GM18507 (cell line): Measurements from ENCODE around the gene BATF2.

Experiments
- DNase-seq: peaks from one replicate; pipeline ENCODE4 v3.0.0; 2011; ENCODE audit warnings: low read depth; ENCODE audit not compliant: insufficient read length; ENCODE audit errors: extremely low spot score
- FAIRE-seq: peaks from 2 replicates; lab custom pipeline; 2011; peaks lifted over from hg19 to GRCh38; lab: Jason Lieb, UNC

Gene BATF2

DNA sequence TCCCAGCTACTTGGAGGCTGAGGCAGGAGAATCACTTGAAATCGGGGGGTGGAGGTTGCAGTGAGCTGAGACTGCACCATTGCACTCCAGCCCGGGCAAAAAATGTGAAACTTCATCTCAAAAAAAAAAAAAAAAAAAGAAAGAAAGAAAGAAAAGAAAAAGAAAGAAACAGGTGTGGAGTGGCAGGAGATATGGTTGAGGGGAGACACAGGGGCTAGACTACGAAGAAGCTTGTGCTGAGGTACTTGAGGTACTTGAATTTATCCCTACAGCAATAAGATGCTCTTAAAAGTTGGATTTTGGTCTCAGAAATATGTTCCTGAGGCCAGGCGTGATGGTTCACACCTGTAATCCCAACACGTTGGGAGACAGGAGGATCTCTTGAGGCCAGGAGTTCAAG, 22.6 kb downstream of the BATF2 start:
- no peak for FAIRE-seq
- DNase-seq, result no peak

DNA sequence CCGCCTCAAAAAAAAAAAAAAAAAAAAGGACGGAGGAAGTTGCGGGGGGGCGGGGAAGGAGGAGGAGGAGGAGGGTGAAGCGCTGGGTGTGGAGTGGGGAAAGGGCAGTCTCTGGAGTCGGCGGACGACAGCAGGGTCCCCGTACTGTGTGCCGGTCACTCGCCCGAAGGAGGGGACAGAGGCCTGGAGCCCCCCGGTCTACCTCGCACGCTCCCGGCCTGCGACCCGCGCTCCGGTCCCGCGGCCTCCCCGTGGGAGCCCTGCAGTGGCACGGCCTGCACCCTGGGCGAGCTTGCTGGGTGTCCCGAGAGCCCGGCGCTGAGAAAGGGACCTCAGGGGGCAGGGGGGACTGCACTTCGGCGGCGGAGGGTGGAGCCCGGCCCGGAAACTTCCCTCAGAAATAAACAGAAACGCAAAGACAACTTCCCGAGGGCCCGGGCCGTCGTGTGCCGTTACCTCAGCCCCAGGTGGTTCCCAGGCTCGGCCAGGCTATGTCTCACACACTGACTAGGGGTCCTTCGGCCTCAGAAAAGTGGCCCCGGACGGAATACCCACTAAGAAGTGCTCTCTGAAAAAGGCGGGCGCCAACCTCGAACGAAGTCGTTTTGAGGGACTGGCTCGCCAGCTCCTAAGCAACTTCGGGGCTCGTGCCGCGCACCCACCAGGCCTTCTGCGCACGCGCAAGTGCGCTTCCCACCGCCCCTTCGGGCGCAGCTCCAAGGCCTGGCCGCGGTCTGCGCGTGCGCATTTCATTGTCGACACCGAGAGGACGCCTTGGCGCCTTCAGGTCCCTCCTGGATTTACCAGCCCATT, 25.1 kb downstream of the BATF2 start, which contains the start of gene MAJIN:
MAJIN (minus strand) TSS at position 688 of the 813 bp plus-strand sequence. CDS start 12,703 bp downstream, outside the sequence.
- FAIRE-seq, result peak; percentile 52
- DNase-seq, result peak; percentile 74

DNA sequence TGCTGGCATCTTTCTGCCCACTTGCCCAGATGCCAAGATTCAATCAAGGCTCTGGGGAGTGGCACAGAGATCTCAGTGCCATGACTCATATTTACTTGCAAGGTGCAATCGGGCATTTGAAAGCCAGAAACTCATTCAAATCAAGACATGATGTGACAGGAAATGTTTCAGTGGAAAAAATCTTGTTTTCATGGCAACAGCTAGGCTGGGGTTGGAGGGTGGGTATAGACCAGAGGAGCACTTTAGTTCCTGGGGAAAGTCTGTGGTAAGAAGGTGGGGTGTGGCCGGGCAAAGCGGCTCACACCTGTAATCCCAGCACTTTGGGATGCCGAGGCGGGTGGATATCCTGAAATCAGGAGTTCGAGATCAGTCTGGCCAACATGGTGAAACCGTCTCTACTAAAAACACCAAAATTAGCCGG, 26.0 kb downstream of the BATF2 start:
- no peak for FAIRE-seq
- DNase-seq, result no peak

DNA sequence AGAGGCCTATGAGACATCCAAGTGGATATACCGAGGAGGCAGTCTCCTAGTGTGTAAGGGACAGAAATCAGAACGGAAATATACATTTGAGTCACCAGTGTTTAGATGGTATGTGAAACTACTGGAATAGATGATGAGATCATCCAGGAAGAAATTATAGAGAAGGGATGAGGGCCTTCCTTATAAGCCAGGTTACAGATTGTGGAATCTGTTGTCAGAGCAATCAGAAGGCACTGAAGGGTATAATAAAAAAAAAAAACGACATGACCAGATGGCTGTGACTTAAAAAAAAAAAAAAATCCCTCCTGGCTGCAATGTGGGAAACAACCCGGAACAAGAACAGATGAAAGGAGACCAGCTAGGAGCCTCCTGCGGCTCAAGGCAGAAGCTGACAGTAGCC, 27.6 kb downstream of the BATF2 start:
- DNase-seq, result no peak
- FAIRE-seq, result no peak

DNA sequence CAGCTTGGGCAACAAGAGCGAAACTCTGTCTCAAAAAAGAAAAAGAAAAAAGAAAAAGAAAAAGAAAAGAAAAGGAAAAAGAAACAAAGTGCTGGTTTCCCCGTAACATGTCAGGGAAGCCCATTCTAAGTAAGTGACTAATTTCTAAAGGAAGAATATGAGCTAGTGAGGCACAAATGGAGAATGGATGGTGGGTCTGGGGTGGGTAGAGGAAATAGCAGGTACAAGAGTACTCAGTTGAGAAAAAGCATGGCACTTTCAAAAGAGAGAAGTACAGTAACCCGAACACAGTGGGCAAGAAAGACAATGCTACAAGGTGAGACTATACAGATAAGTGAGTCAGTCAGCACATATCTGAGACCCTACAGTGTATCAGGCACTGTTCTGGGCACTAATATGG, 29.4 kb downstream of the BATF2 start:
- no peak for DNase-seq
- no peak for FAIRE-seq

DNA sequence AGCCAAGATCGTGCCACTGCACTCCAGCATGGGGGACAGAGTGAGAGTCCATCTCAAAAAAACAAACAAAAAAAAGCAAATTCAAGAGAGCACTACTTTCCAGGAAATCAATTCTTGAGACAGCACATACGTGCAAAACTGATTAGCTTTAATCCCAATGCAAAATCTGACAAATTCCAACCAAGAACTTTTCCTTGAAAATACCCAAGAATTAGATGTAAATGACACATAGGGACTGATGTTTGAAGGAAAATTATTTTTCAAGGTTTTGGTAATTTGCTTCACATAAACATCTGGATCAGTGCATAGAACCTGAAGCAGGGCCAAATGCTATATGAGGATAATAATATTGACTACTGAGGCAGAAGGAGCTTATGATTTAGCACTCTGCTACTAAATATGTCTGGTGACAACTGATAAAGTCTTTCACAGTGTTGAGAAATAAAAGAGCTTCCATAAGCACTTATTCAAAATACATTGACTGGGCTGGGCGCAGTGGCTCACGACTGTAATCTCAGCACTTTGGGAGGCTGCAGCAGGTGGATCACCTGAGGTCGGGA, 33.6 kb downstream of the BATF2 start:
- DNase-seq (no peak), FAIRE-seq (no peak)

DNA sequence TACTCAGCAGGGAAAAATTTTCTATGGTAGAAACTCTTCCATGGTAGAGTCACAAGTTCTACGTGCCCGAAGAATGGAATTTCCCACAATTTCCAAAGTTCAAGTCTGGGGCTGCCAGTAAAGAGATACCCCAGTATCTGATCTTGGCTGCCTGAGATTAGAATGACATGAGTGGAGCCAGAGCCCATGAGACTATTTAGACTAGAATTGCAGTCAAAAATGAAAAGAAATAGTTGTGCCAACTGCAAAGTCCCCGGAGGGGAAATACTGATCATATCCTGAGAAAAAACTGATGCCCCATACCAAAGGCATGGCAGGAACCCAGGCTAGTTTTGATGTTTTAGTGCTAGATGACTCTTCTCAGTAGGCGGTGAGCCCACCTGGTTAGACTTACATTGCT, 36.1 kb downstream of the BATF2 start:
- no peak for FAIRE-seq
- no peak for DNase-seq

DNA sequence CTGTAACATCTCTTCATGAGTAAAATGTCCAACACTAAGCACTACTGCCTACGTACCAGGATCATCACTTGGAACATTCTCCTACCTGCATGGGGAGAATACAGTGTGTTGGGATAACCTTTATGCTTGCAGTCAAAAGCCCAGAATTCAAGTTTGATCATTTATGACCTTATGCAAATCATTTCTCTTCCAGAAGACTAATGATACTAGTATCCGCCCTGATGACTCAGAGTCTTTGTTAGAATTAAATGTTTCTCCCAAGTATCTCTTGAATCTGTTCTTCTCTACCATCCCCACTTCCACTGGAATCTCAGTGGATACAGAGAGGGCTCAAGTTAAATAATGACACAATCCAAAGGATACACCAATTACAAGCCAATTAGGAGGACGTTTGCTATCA, 37.3 kb downstream of the BATF2 start:
- no peak for FAIRE-seq
- DNase-seq, result no peak

DNA sequence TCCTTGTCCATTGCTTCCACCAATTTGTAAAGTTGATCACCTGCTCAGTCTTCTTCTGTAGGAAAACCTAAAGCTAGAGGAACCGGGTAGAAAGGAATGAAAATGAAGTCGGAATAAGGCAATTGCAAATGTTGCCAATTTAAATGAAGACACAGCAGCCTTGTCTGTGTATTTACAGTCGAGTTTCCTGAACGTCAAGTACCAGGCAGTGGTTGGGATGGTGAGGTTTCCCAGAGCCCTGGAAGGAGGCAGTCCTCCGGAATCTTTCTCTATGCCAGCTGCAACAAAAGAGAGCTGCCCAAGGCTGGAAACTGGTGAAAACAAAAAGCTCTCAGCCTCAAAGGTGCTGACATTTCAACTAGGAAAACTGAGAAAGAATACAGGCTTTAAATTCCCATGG, 42.6 kb downstream of the BATF2 start:
- no peak for FAIRE-seq
- DNase-seq, result no peak

DNA sequence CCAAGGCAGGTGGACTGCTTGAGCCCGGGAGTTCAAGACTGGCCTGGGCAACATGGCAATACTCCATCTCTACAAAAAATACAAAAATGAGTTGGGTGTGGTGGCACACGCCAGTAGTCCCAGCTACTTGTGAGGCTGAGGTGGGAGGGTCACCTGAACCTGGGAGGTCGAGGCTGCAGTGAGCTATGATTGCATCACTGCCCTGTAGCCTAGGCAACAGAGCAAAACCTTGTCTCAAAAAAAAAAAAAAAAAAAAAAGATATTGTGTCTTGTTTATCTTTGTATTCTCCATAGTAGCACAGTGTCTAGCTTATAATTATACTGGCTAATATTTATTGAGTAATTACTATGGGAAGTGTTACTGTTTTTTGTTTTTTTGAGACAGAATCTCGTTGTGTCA, 45.2 kb downstream of the BATF2 start:
- FAIRE-seq, result no peak
- DNase-seq, result no peak

DNA sequence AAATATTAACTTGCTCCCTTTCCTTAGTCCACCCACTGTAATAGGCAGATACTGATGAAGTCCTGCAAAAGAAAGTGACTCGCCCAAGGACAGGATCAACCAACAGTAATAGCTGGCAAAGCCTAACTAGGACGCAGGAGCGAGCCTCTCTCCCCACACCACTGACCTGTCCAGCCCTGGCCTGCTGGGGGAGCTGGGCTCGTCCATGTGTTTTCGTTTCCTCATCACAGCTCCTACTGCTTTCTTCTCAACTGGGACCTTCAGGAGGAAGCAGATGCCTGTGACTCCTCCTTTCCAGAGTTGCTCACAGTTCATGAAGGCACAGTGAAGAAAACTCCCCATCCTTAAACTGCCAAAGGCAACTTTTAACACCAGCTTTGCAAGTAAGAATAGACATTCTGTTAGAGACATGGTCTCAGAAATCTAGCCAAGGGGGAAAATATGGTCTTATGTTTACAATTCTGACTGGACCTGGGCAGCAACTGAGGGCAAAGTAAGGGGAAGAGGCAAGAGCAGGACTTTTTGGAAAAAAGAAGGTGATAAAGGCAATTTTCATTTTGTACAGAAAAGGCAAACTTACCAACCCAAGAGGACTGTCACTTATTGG, 49.5 kb downstream of the BATF2 start:
- no peak for FAIRE-seq
- DNase-seq, result no peak
